GM18499 (cell line): Measurements from ENCODE around the gene GNAT1.

Source experiments
- ATAC-seq: cut with Tn5 transposase; IDR thresholded peaks from one replicate; pipeline ENCODE4 v1.9.1; 2021; ENCODE audit warnings: moderate number of reproducible peaks; ENCODE audit not compliant: insufficient read depth, unreplicated experiment

GNAT1 gene

GRCh38 chr3:50162034-50162883, 29.2 kb upstream of the GNAT1 start:
- ATAC-seq: no peak

GRCh38 chr3:50163572-50164455, 27.6 kb upstream of the GNAT1 start:
- no peak for ATAC-seq

- no peak for ATAC-seq
Observed at GRCh38 chr3:50164481-50164880, 26.9 kb upstream of the GNAT1 start.

GRCh38 chr3:50164984-50165909, 26.2 kb upstream of the GNAT1 start:
- no peak for ATAC-seq

GRCh38 chr3:50165910-50166538, 25.4 kb upstream of the GNAT1 start:
- ATAC-seq: no peak

- ATAC-seq: no peak
Observed at GRCh38 chr3:50166620-50167019, 24.8 kb upstream of the GNAT1 start.

GRCh38 chr3:50167069-50167840, 24.2 kb upstream of the GNAT1 start:
- ATAC-seq: no peak

GRCh38 chr3:50167841-50168209, 23.6 kb upstream of the GNAT1 start:
- no peak for ATAC-seq

GRCh38 chr3:50168388-50168787, 23.0 kb upstream of the GNAT1 start:
- no peak for ATAC-seq

GRCh38 chr3:50168791-50169190, 22.6 kb upstream of the GNAT1 start:
- ATAC-seq: no peak

GRCh38 chr3:50169232-50169832, 22.1 kb upstream of the GNAT1 start:
- no peak for ATAC-seq

- no peak for ATAC-seq
Observed at GRCh38 chr3:50169858-50170257, 21.6 kb upstream of the GNAT1 start.

- no peak for ATAC-seq
Observed at GRCh38 chr3:50170689-50171088, 20.7 kb upstream of the GNAT1 start.

- no peak for ATAC-seq
Observed at GRCh38 chr3:50171540-50172301, 19.7 kb upstream of the GNAT1 start.

GRCh38 chr3:50172626-50173220, 18.7 kb upstream of the GNAT1 start:
- ATAC-seq: no peak

GRCh38 chr3:50173685-50174516, 17.5 kb upstream of the GNAT1 start:
- ATAC-seq: no peak

GRCh38 chr3:50174517-50174895, 16.9 kb upstream of the GNAT1 start:
- ATAC-seq: no peak
